OCI-M1 (cell line): ENCODE results near the gene SIRPB2.
"Not testable (repeated sequence)": the region's sequence is repeated elsewhere in the genome, so short reads cannot be mapped to it uniquely, and the experiment has no call there.

Source experiments
- DNase-seq: peaks from one replicate; lab custom pipeline; 2025; lab: John Stamatoyannopoulos, UW

The SIRPB2 gene

GRCh38 chr20:1499528-1500420 is 8.6 kb upstream of the SIRPB2 start:
- DNase-seq = no peak

- DNase-seq = not testable (repeated sequence)
Measured at GRCh38 chr20:1497371-1497770, 6.2 kb upstream of the SIRPB2 start.

- no peak for DNase-seq
Measured at GRCh38 chr20:1496930-1497329, 5.7 kb upstream of the SIRPB2 start.

GRCh38 chr20:1494436-1494835 is 3.2 kb upstream of the SIRPB2 start:
- no peak for DNase-seq

- no peak for DNase-seq
Measured at GRCh38 chr20:1493536-1493935, 2.3 kb upstream of the SIRPB2 start.

GRCh38 chr20:1491860-1492642 is 831 bp upstream of the SIRPB2 start:
- DNase-seq = no peak

- no peak for DNase-seq
Measured at GRCh38 chr20:1490643-1491195, 501 bp downstream of the SIRPB2 start.

GRCh38 chr20:1489764-1490436 is 1.3 kb downstream of the SIRPB2 start:
- DNase-seq = no peak

GRCh38 chr20:1489325-1489724 is 1.9 kb downstream of the SIRPB2 start:
- peak; percentile 22 for DNase-seq

GRCh38 chr20:1486566-1486965 is 4.7 kb downstream of the SIRPB2 start:
- DNase-seq = no peak

GRCh38 chr20:1484438-1485116 is 6.6 kb downstream of the SIRPB2 start:
- peak; percentile 28 for DNase-seq

- DNase-seq = peak; percentile 43
Measured at GRCh38 chr20:1479831-1480595, 11.2 kb downstream of the SIRPB2 start.

GRCh38 chr20:1478566-1478965 is 12.7 kb downstream of the SIRPB2 start:
- no peak for DNase-seq

GRCh38 chr20:1477896-1478490 is 13.2 kb downstream of the SIRPB2 start:
- DNase-seq = no peak

- DNase-seq = peak; percentile 33
Measured at GRCh38 chr20:1474817-1475603, 16.2 kb downstream of the SIRPB2 start.

GRCh38 chr20:1474325-1474724 is 16.9 kb downstream of the SIRPB2 start:
- no peak for DNase-seq

- no peak for DNase-seq
Measured at GRCh38 chr20:1473246-1474220, 17.7 kb downstream of the SIRPB2 start.

- peak; percentile 58 for DNase-seq
Measured at GRCh38 chr20:1472556-1473245, 18.5 kb downstream of the SIRPB2 start.
